Gastrocnemius medialis (tissue), 4 donors: ENCODE results near the gene TEKT5. TPM values are rescaled to one million over a fixed set of nuclear protein-coding genes. Genes with fewer than 3 reads are reported as not detected.

Experiments
- ATAC-seq, 2 donors: fragments of 150-250 bp; one replicate each; pipeline ENCODE4 v1.9.1; 2016
- DNase-seq, 2 donors: peaks; one replicate each; pipeline ENCODE4 v3.0.0-alpha.2; 2019
- H3K27ac ChIP-seq, 4 donors: fragments of 200-600 bp; sonication (generic); 1 replicate in 1 of 4; 2 replicates in 3 of 4; pipeline ENCODE4 v1.5.1; 2016 to 2018; ENCODE audit warnings: mild to moderate bottlenecking in 2 of 4, moderate library complexity in 1 of 4
- H3K27me3 ChIP-seq, 3 donors: fragments of 200-600 bp; sonication (generic) in 2 of 3; 1 replicate in 1 of 3; 2 replicates in 2 of 3; pipeline versions ENCODE4 v1.5.1 to v1.6.0; 2016 to 2019; ENCODE audit warnings: mild to moderate bottlenecking in 1 of 3, moderate library complexity in 1 of 3
- H3K36me3 ChIP-seq, 2 donors: fragments of 200-600 bp; sonication (generic) in 1 of 2; one replicate each; pipeline ENCODE4 v1.5.1; 2017 to 2018
- H3K4me1 ChIP-seq, 2 donors: fragments of 200-600 bp; sonication (generic) in 1 of 2; one replicate each; pipeline ENCODE4 v1.5.1; 2016 to 2017; ENCODE audit warnings: mild to moderate bottlenecking in 2 of 2
- H3K4me3 ChIP-seq, 4 donors: fragments of 200-600 bp; sonication (generic) in 3 of 4; 1 replicate in 1 of 4; 2 replicates in 3 of 4; pipeline ENCODE4 v1.5.1; 2016 to 2019; ENCODE audit warnings: mild to moderate bottlenecking in 2 of 4
- H3K9me3 ChIP-seq, 3 donors: fragments of 200-600 bp; sonication (generic) in 2 of 3; 1 replicate in 1 of 3; 2 replicates in 2 of 3; pipeline ENCODE4 v1.5.1; 2016 to 2019
- POLR2A ChIP-seq, 2 donors: fragments of 450-650 bp; IDR thresholded peaks; one replicate each; pipeline ENCODE4 v1.6.1; 2017; ENCODE audit warnings: antibody characterized with exemption in 2 of 2, mild to moderate bottlenecking in 2 of 2, moderate library complexity in 2 of 2
- in situ Hi-C, 4 donors: fragments of 200-750 bp; cut with MboI; loops; one replicate each; pipeline versions ENCODE4 v1.15.0 to v1.8.0; 2017; ENCODE audit warnings: low sequenced_read_pairs in 4 of 4
- intact Hi-C: fragments of 100-400 bp; cut with DNase I; formaldehyde crosslinking; loops from one replicate; pipeline ENCODE4 v1.15.1; 2023; ENCODE audit warnings: low total_unique reads
- total RNA-seq, 4 donors: library from RNA; depleted of rRNA; stranded (reverse); fragments of >200 nt; gene quantifications; one replicate each; pipeline versions ENCODE4 v1.1.0 to v1.2.3, GENCODE V29; 2016
- TF ChIP-seq, protein P1 (sequence below), 5 experiments: fragments of 450-650 bp in 3 of 5; fragments of 200-600 bp in 2 of 5; sonication (generic) in 2 of 5; IDR thresholded peaks in 4 of 5; conservative IDR thresholded peaks in 1 of 5; 1 replicate in 4 of 5; 2 replicates in 1 of 5; pipeline ENCODE4 v1.5.1; 2016 to 2019; ENCODE audit warnings: antibody characterized with exemption in 5 of 5, mild to moderate bottlenecking in 3 of 5, moderate library complexity in 3 of 5

Gene TEKT5
- total RNA-seq, 4 donors from 2014 or later, result not detected

- peaks cover 0 to 6% of the 10 kb centered on the region in 2 donors for H3K4me1 ChIP-seq
- no peaks in the 10 kb centered on the region for H3K36me3 ChIP-seq
- TF ChIP-seq, protein P1, sequence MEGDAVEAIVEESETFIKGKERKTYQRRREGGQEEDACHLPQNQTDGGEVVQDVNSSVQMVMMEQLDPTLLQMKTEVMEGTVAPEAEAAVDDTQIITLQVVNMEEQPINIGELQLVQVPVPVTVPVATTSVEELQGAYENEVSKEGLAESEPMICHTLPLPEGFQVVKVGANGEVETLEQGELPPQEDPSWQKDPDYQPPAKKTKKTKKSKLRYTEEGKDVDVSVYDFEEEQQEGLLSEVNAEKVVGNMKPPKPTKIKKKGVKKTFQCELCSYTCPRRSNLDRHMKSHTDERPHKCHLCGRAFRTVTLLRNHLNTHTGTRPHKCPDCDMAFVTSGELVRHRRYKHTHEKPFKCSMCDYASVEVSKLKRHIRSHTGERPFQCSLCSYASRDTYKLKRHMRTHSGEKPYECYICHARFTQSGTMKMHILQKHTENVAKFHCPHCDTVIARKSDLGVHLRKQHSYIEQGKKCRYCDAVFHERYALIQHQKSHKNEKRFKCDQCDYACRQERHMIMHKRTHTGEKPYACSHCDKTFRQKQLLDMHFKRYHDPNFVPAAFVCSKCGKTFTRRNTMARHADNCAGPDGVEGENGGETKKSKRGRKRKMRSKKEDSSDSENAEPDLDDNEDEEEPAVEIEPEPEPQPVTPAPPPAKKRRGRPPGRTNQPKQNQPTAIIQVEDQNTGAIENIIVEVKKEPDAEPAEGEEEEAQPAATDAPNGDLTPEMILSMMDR (IDR thresholded peaks at IDR 0.05 in 4 of 5, conservative IDR thresholded peaks at IDR 0.05 in 1 of 5), result no peak
- TF ChIP-seq POLR2A (IDR thresholded peaks at IDR 0.05), result no peak
- H3K27me3 ChIP-seq, result no peaks in the 10 kb centered on the region
- H3K9me3 ChIP-seq, result no peaks in the 10 kb centered on the region
- no peak overlapping the region for H3K4me3 ChIP-seq
- DNase-seq, result no peak
- intact Hi-C loops, result no loop called here
- peak in 1 of 2 donors; percentile 39 for ATAC-seq
- in situ Hi-C loops, result no loop called here
- no peak overlapping the region for H3K27ac ChIP-seq
These were observed 85.9 kb downstream of the TEKT5 start for GRCh38 chr16:10608687-10609401.

DNA sequence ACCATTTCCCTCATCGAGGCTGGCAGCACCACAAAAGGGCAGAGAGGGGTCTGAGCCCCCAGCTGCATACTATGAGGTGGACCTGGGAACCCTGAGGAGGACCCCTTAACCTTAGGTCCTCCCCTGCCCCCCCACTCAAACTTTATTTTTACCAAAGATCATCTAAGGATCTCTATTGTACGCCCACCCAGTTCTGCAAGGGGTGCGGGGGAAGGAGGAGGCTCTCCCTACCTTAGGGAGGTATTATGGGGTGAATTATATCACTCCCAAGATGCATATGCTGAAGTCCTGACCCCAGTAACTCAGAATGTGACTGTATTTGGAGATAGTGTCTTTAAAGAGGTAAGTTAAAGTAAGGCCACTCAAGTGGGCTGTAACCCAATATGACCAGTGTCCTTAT, 87.6 kb downstream of the TEKT5 start:
- no peak overlapping the region for H3K27ac ChIP-seq
- TF ChIP-seq, protein P1 (IDR thresholded peaks at IDR 0.05 in 4 of 5, conservative IDR thresholded peaks at IDR 0.05 in 1 of 5), result no peak
- no peak for TF ChIP-seq POLR2A (IDR thresholded peaks at IDR 0.05)
- H3K4me3 ChIP-seq, result no peak overlapping the region
- no peaks in the 10 kb centered on the region for H3K36me3 ChIP-seq
- in situ Hi-C loops, result no loop called here
- DNase-seq, result no peak
- intact Hi-C loops, result no loop called here
- no peak for ATAC-seq
- no peaks in the 10 kb centered on the region for H3K27me3 ChIP-seq
- H3K9me3 ChIP-seq, result no peaks in the 10 kb centered on the region
- H3K4me1 ChIP-seq, result peaks cover 0 to 6% of the 10 kb centered on the region in 2 donors

- DNase-seq, result no peak
- Histone ChIP-seq H3K27ac (no peak overlapping the region), H3K4me3 (no peak overlapping the region), H3K4me1 (peaks cover 0 to 6% of the 10 kb centered on the region in 2 donors), H3K36me3 (no peaks in the 10 kb centered on the region), H3K9me3 (no peaks in the 10 kb centered on the region), H3K27me3 (no peaks in the 10 kb centered on the region)
- in situ Hi-C loops, result no loop called here
- intact Hi-C loops, result no loop called here
- no peak for ATAC-seq
- TF ChIP-seq, protein P1 (IDR thresholded peaks at IDR 0.05 in 4 of 5, conservative IDR thresholded peaks at IDR 0.05 in 1 of 5), result no peak
- no peak for TF ChIP-seq POLR2A (IDR thresholded peaks at IDR 0.05)
These were observed 88.1 kb downstream of the TEKT5 start for GRCh38 chr16:10606607-10607006.

- H3K27ac ChIP-seq, result no peak overlapping the region
- no peaks in the 10 kb centered on the region for H3K9me3 ChIP-seq
- no peaks in the 10 kb centered on the region for H3K27me3 ChIP-seq
- no peak overlapping the region for H3K4me3 ChIP-seq
- TF ChIP-seq, protein P1 (IDR thresholded peaks at IDR 0.05 in 4 of 5, conservative IDR thresholded peaks at IDR 0.05 in 1 of 5), result no peak
- no peak for TF ChIP-seq POLR2A (IDR thresholded peaks at IDR 0.05)
- ATAC-seq (no peak), DNase-seq (no peak)
- intact Hi-C loops, result no loop called here
- in situ Hi-C loops, result no loop called here
- no peaks in the 10 kb centered on the region for H3K36me3 ChIP-seq
- H3K4me1 ChIP-seq, result peaks cover 0 to 6% of the 10 kb centered on the region in 2 donors
These were observed 89.1 kb downstream of the TEKT5 start for GRCh38 chr16:10605636-10606035.
